NT2/D1 (cell line): ENCODE measurements around the gene ARPIN.

Experiments
- YY1 ChIP-seq: IDR thresholded peaks from 2 replicates; pipeline ENCODE4 v1.6.1; 2011; ENCODE audit not compliant: insufficient read length, insufficient read depth
- ZNF274 ChIP-seq: IDR thresholded peaks from 2 replicates; pipeline ENCODE4 v1.6.1; 2011; ENCODE audit warnings: mild to moderate bottlenecking, low read depth, low read length

DNA sequence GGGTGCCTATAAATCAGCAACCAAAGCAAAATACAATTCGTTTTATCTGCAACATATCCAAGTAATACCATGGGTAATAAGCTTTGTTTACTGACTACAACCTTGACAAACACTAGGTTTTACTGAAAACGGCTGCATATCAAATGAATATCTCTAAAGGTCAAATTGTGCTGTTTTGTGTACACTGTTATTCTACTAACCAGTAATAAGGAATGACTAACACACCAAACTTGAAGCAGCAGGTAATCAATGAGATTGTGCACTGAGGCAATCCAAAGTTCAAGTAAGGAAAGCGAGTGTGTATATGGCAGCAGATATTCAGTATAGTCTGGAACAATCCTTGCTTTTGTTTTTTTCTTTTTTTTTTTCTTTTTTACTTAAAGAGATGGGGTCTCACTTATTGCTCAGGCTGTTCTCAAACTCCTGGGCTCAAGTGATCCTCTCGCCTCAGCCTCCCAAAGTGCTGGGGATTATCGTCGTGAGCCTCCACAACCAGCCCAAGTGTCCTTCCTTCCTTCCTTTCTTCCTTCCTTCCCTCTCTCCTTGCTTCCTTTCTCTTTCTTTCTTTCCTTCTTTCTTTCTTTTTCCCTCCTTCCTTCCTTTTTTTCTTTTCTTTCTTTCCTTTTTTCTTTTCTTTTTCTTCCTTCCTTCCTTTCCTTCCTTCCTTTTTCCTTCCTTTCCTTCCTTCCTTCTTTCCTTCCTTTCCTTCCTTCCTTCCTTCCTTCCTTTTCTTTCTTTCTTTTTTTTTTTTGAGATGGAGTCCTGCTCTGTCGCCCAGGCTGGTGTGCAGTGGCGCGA is 53.9 kb downstream of the ARPIN start:
- TF ChIP-seq ZNF274 (no peak), YY1 (no peak)
